A549 (cell line): ENCODE data around the gene ZNF514. TPM values are rescaled to one million over a fixed set of nuclear protein-coding genes. Genes with fewer than 3 reads are reported as not detected.

Experiments
- ATAC-seq, 2 experiments: fragments of 200-7000 bp in 1 of 2; fragments of >200 bp in 1 of 2; cut with Nextera tagmentation in 1 of 2; cut with Tn5 transposase in 1 of 2; 3 replicates each; pipeline versions ENCODE4 v1.8.0 to v1.9.1; 2018 to 2020; ENCODE audit warnings: mild to moderate bottlenecking in 1 of 2, moderate library complexity in 1 of 2
- CTCF ChIA-PET: fragments of 300-600 bp; sonication (Branson Sonifier 250); formaldehyde crosslinking; extraction: SDS; loops from one replicate; lab custom pipeline; 2021; ENCODE audit warnings: antibody characterized with exemption, inconsistent platforms; lab: Yijun Ruan, JAX
- POLR2A ChIA-PET: fragments of 350-600 bp; formaldehyde crosslinking; extraction: SDS; loops from one replicate; lab custom pipeline; 2021; ENCODE audit warnings: antibody characterized with exemption, inconsistent platforms; lab: Yijun Ruan, JAX
- DNase-seq, 2 experiments: peaks; one replicate each; pipeline versions ENCODE4 v3.0.0 to v3.0.0-alpha.2; 2011 to 2016; ENCODE audit warnings: low read depth in 1 of 2, low spot score in 1 of 2
- FAIRE-seq: peaks from 2 replicates; lab custom pipeline; 2011; peaks lifted over from hg19 to GRCh38; lab: Jason Lieb, UNC
- H3K27ac ChIP-seq, 2 experiments: fragments of >200 bp; sonication (Bioruptor Twin); formaldehyde crosslinking; 3 replicates each; pipeline ENCODE4 v1.5.1; 2016 to 2017
- H3K4me1 ChIP-seq: fragments of >200 bp; sonication (Bioruptor Twin); formaldehyde crosslinking; 3 replicates; pipeline ENCODE4 v1.6.1; 2016
- H3K4me2 ChIP-seq: fragments of >200 bp; sonication (Bioruptor Twin); formaldehyde crosslinking; 3 replicates; pipeline ENCODE4 v1.6.1; 2016
- H3K4me3 ChIP-seq: fragments of >200 bp; sonication (Bioruptor Twin); formaldehyde crosslinking; 3 replicates; pipeline ENCODE4 v1.5.1; 2016
- H3K9me3 ChIP-seq: fragments of >200 bp; sonication (Bioruptor Twin); formaldehyde crosslinking; 3 replicates; pipeline ENCODE4 v1.6.1; 2016
- CTCF ChIP-seq: fragments of >200 bp; sonication (Bioruptor Twin); formaldehyde crosslinking; IDR thresholded peaks from 3 replicates; pipeline ENCODE4 v1.5.1; 2016
- GATA3 ChIP-seq: IDR thresholded peaks from 2 replicates; pipeline ENCODE4 v1.6.1; 2012; ENCODE audit warnings: borderline replicate concordance
- HEYL ChIP-seq: fragments of 250-450 bp; sonication (Bioruptor Pico); IDR thresholded peaks from 2 replicates; pipeline ENCODE4 v1.8.0; 2021; ENCODE audit warnings: mild to moderate bottlenecking, moderate library complexity
- HOXB13 ChIP-seq: fragments of 250-450 bp; sonication (Bioruptor Pico); IDR thresholded peaks from 2 replicates; pipeline ENCODE4 v1.5.0; 2020; ENCODE audit warnings: low read depth, mild to moderate bottlenecking, moderate library complexity
- HOXB5 ChIP-seq: fragments of 250-450 bp; sonication (Bioruptor Pico); IDR thresholded peaks from 2 replicates; pipeline ENCODE4 v1.5.0; 2020; ENCODE audit warnings: mild to moderate bottlenecking, moderate library complexity
- JUN ChIP-seq, 2 experiments: fragments of >200 bp; sonication (Bioruptor Twin); formaldehyde crosslinking; IDR thresholded peaks; 2 replicates in 1 of 2; 3 replicates in 1 of 2; pipeline ENCODE4 v1.6.1; 2016 to 2017
- JUNB ChIP-seq: fragments of >200 bp; sonication (Bioruptor Twin); formaldehyde crosslinking; IDR thresholded peaks from 2 replicates; pipeline ENCODE4 v1.6.1; 2016
- KDM1A ChIP-seq: fragments of 200-600 bp; sonication (generic); IDR thresholded peaks from 2 replicates; pipeline ENCODE4 v1.6.1; 2016; ENCODE audit warnings: low read depth, mild to moderate bottlenecking
- KDM5A ChIP-seq: fragments of 200-600 bp; sonication (generic); IDR thresholded peaks from 2 replicates; pipeline ENCODE4 v1.6.1; 2016; ENCODE audit warnings: antibody characterized with exemption, mild to moderate bottlenecking
- MAX ChIP-seq: IDR thresholded peaks from 2 replicates; pipeline ENCODE4 v1.6.1; 2012
- MAZ ChIP-seq: fragments of 150-350 bp; IDR thresholded peaks from 2 replicates; pipeline ENCODE4 v1.6.1; 2014; ENCODE audit warnings: antibody characterized with exemption, low read depth, low read length, borderline replicate concordance
- MYC ChIP-seq: IDR thresholded peaks from 2 replicates; pipeline ENCODE4 v1.6.1; 2012; ENCODE audit warnings: mild to moderate bottlenecking, inconsistent platforms, low read length, improper control_type of control experiment, borderline replicate concordance
- PBX3 ChIP-seq: IDR thresholded peaks from 2 replicates; pipeline ENCODE4 v1.6.1; 2012
- PHF8 ChIP-seq: fragments of 200-600 bp; sonication (generic); IDR thresholded peaks from 2 replicates; pipeline ENCODE4 v1.6.1; 2016; ENCODE audit warnings: low read depth, mild to moderate bottlenecking, antibody characterized with exemption, moderate library complexity, borderline replicate concordance
- POLR2A ChIP-seq: IDR thresholded peaks from 2 replicates; pipeline ENCODE4 v1.6.1; 2012; ENCODE audit warnings: mild to moderate bottlenecking, low read length
- RFX5 ChIP-seq: fragments of 450-650 bp; IDR thresholded peaks from 2 replicates; pipeline ENCODE4 v1.7.1; 2014; ENCODE audit warnings: antibody characterized with exemption, mild to moderate bottlenecking, moderate library complexity
- RNF2 ChIP-seq: fragments of 200-600 bp; sonication (generic); IDR thresholded peaks from 2 replicates; pipeline ENCODE4 v1.6.1; 2016; ENCODE audit warnings: low read depth, mild to moderate bottlenecking, antibody characterized with exemption, moderate library complexity, borderline replicate concordance
- USF2 ChIP-seq: fragments of 450-650 bp; IDR thresholded peaks from 2 replicates; pipeline ENCODE4 v1.6.1; 2014; ENCODE audit warnings: antibody characterized with exemption
- ZFP36 ChIP-seq: fragments of 450-650 bp; IDR thresholded peaks from 2 replicates; pipeline ENCODE4 v1.6.1; 2014; ENCODE audit warnings: borderline replicate concordance; ENCODE audit not compliant: partially characterized antibody
- WGBS: methylation state at CpG from one replicate; pipeline ENCODE4 v1.1.6; 2017; ENCODE audit errors: missing lambda C conversion rate; 5-methylcytosine and 5-hydroxymethylcytosine counted together
- polyA minus RNA-seq: library from RNA; depleted of rRNA, polyadenylated mRNA; stranded (reverse); fragments of >200 nt; gene quantifications from 2 replicates; pipeline ENCODE4 v1.2.3, GENCODE V29; 2011; rRNA and poly(A)+ RNA removed
- polyA plus RNA-seq, 4 experiments: library from polyadenylated mRNA; depleted of rRNA in 3 of 4; stranded (reverse); fragments of >200 nt; fragmentation: RNase III in 1 of 4; extraction: RNeasy Plus Mini Kit Qiagen cat#74134 plus additional on column Dnase treatment in 1 of 4; gene quantifications; 2 replicates in 3 of 4; 3 replicates in 1 of 4; pipeline ENCODE4 v1.2.3, GENCODE V29; 2011 to 2017
- TF ChIP-seq, protein P1 (sequence below): fragments of >200 bp; sonication (Bioruptor Twin); formaldehyde crosslinking; IDR thresholded peaks from 3 replicates; pipeline ENCODE4 v1.6.1; 2016
- TF ChIP-seq, protein P2 (sequence below): IDR thresholded peaks from 2 replicates; pipeline ENCODE4 v1.6.1; 2012; ENCODE audit warnings: low read depth, borderline replicate concordance

ZNF514 gene
- polyA plus RNA-seq (2011; rRNA removed) (14.0 and 15.0 TPM in 2 replicates), polyA plus RNA-seq (2017; fragmentation: RNase III; extraction: RNeasy Plus Mini Kit Qiagen cat#74134 plus additional on column Dnase treatment) (10.6 to 12.8 TPM (median 11.2 TPM) in 3 replicates), polyA minus RNA-seq (7.8 and 9.5 TPM in 2 replicates)
- 5.7 and 5.8 TPM in 2 replicates for polyA plus RNA-seq (2012; cell fraction: cytosol; rRNA removed)
- polyA plus RNA-seq (2012; cell fraction: nucleus; rRNA removed): 6.5 and 8.3 TPM in 2 replicates

DNA sequence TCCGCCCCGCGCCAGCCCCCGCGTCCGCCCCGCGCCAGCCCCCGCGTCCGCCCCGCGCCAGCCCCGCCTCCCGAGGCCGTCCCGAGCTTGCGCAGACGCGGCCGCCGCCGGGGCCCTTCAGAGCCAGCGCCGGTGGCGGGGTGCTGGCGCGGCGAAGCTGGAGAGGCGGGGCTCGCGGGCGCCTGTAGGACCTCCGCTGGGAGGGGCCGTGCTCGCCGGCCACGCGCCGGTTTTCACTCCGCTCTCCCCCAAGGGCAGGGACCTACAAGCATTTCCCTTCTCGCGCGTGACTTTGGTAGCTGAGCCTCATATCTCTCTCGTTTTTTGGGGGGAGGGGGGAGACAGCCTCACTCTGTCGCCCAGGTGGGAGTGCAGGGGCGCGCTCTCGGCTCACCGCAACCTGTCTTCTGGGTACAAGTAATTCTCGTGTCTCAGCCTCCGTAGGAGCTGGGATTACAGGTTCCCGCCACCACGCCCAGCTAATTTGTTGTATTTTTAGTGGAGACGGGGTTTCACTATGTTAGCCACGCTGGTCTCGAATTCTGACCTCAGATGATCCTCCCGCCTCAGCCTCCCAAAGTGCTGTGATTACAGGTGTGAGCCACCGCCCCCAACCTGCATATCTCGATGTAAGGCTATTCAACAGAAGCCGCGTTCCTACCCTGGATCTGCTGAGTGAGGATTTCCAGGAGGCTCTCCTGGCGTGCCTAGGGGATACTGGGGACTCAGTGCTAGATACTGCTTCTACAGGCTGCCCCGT lies at the start of gene ZNF514:
TSS of gene ZNF514 (minus strand) at position 159 of the 760 bp plus-strand sequence. CDS start 6,595 bp downstream, outside the sequence.
- 47% methylated on average over 31 of the region's 64 CpGs for WGBS
- DNase-seq: peak; percentile 56 to 71
- Histone ChIP-seq H3K4me2 (peak within 1 kb of the TSS; percentile 87), H3K9me3 (peaks cover 66% of the 10 kb centered on the region), H3K27ac (peak within 1 kb of the TSS; percentile 56 to 89), H3K4me3 (peak within 1 kb of the TSS; percentile 43), H3K4me1 (peaks cover 5% of the 10 kb centered on the region; the same call in 2 of the 3 replicates)
- no peak for FAIRE-seq
- ChIA-PET CTCF (interaction anchor here (0.7 to 0.9 kb wide), 2 partner anchors 12 to 35 kb away, joined by 4 read pairs; no protein-coding TSS in a partner anchor), POLR2A (interaction anchor here (1.3 to 1.9 kb wide), 2 partner anchors 31 to 38 kb away, joined by 3 to 10 read pairs; partner anchors contain the start of gene MRPS5)
- TF ChIP-seq RNF2 (no peak), POLR2A (peak; percentile 23; the same call in 1 of the 2 replicates)
- peak; percentile 91 to 93 for ATAC-seq

- DNase-seq: no peak
- H3K9me3 ChIP-seq: peaks cover 76% of the 10 kb centered on the region
- WGBS: 91% methylated on average over 6 of the region's 6 CpGs
- H3K4me3 ChIP-seq: peak overlapping the region; percentile 46
- CTCF ChIA-PET: no interaction called here
- peak overlapping the region; percentile 88 for H3K4me2 ChIP-seq
- POLR2A ChIA-PET: no interaction called here
- TF ChIP-seq JUNB: no peak
- no peak for TF ChIP-seq MAX
- no peak for TF ChIP-seq KDM1A
- TF ChIP-seq, all 56 proteins: peak for 0
- FAIRE-seq (no peak), ATAC-seq (no peak)
- Histone ChIP-seq H3K27ac (peak overlapping the region in 1 of 2 experiments; percentile 84; a peak in 2 of 6 replicates), H3K4me1 (no peaks in the 10 kb centered on the region)
Measured at GRCh38 chr2:95208106-95208505, 48.5 kb upstream of the ZNF514 start.

- ATAC-seq (peak; percentile 99), DNase-seq (peak; percentile 94), FAIRE-seq (no peak)
- no peaks in the 10 kb centered on the region for H3K4me1 ChIP-seq
- H3K27ac ChIP-seq: peak within 1 kb of the TSS; percentile 71 to 84
- POLR2A ChIA-PET: no interaction called here
- CTCF ChIA-PET: interaction anchor here (0.6 to 1.3 kb wide), 4 partner anchors 39 to 86 kb away, joined by 3 to 5 read pairs (median 4); partner anchors contain the start of gene MRPS5
- WGBS: 3% methylated on average over 45 of the region's 74 CpGs
- H3K4me2 ChIP-seq: peak within 1 kb of the TSS; percentile 88
- H3K4me3 ChIP-seq: peak within 1 kb of the TSS; percentile 46
- peaks cover 72% of the 10 kb centered on the region for H3K9me3 ChIP-seq
- no peak; the same call in 1 of the 2 replicates for TF ChIP-seq HOXB13 (CRISPR knock-in tag)
- TF ChIP-seq USF2: 0 out of 2 replicates have a peak, but pooled peaks have one; percentile 26
- peak; percentile 82 for TF ChIP-seq POLR2A
- TF ChIP-seq MAX: peak; percentile 96
- TF ChIP-seq JUN (IDR thresholded peaks at IDR 0.05): peak in 1 of 2 experiments; percentile 59; a peak in 2 of 5 replicates
- TF ChIP-seq, protein P1, sequence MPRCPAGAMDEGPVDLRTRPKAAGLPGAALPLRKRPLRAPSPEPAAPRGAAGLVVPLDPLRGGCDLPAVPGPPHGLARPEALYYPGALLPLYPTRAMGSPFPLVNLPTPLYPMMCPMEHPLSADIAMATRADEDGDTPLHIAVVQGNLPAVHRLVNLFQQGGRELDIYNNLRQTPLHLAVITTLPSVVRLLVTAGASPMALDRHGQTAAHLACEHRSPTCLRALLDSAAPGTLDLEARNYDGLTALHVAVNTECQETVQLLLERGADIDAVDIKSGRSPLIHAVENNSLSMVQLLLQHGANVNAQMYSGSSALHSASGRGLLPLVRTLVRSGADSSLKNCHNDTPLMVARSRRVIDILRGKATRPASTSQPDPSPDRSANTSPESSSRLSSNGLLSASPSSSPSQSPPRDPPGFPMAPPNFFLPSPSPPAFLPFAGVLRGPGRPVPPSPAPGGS: peak; percentile 51; the same call in 1 of the 3 replicates
- TF ChIP-seq CTCF: peak; percentile 57
- TF ChIP-seq KDM5A: peak; percentile 94
- peak; percentile 68; the same call in 1 of the 2 replicates for TF ChIP-seq MYC
- peak; percentile 70 for TF ChIP-seq PHF8
- TF ChIP-seq, protein P2, sequence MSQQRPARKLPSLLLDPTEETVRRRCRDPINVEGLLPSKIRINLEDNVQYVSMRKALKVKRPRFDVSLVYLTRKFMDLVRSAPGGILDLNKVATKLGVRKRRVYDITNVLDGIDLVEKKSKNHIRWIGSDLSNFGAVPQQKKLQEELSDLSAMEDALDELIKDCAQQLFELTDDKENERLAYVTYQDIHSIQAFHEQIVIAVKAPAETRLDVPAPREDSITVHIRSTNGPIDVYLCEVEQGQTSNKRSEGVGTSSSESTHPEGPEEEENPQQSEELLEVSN: peak; percentile 92
- no peak; the same call in 1 of the 2 replicates for TF ChIP-seq PBX3
- TF ChIP-seq RFX5: no peak
- TF ChIP-seq GATA3: peak; percentile 21; the same call in 1 of the 2 replicates
- TF ChIP-seq MAZ: no peak
- peak; percentile 15; the same call in 1 of the 2 replicates for TF ChIP-seq HOXB5 (CRISPR knock-in tag)
- TF ChIP-seq HEYL: no peak
- TF ChIP-seq ZFP36: no peak
Measured at GRCh38 chr2:95207111-95207961, 47.7 kb upstream of the ZNF514 start, which contains the start of gene ZNF892. Gene ZNF892, plus strand, starts transcription at chr2:95207521. Its CDS starts 295 bp downstream, at chr2:95207816.
